Measurements from ENCODE around the gene XRCC1. TPM values are rescaled to one million over a fixed set of nuclear protein-coding genes. Genes with fewer than 3 reads are reported as not detected.
A peak's percentile ranks its signal among the peaks of the same experiment; 100 is the strongest.
"Not testable (repeated sequence)": the region's sequence is repeated elsewhere in the genome, so short reads cannot be mapped to it uniquely, and the experiment has no call there.

The XRCC1 gene
- total RNA-seq, 3 donors from 2014 or later, result 21.0 to 24.2 (median 23.1) TPM

DNA sequence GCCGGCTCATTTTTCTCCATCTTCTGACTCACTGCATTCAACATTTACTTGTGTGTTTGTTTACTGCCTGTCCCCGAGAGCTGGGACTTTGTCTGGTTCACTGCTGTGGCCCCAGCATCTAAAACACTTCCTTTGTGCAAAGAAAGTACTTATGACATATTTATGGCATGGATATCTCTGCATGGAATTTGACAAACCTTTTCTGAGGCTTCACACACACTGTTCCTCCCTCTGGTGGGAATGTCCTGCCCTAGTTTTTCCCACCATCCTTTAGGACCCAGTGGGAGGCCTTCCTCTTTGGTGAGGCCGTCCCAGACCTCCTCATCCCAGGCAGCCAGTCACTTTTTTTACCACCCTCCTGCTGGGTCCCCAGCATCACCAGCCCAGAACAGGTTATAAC lies 35.2 kb upstream of the XRCC1 start:
- peaks cover 17% of the 10 kb centered on the region for H3K36me3 Mint-ChIP-seq (ENCODE audit: insufficient read depth)
- H3K9me3 Mint-ChIP-seq, result no peaks in the 10 kb centered on the region
- H3K4me3 Mint-ChIP-seq, result no peak overlapping the region
- peaks cover 9% of the 10 kb centered on the region for H3K4me1 Mint-ChIP-seq (ENCODE audit: low read depth)
- no peaks in the 10 kb centered on the region for H3K27me3 Mint-ChIP-seq (ENCODE audit: low read depth)
- ATAC-seq (no peak), DNase-seq (no peak)

DNA sequence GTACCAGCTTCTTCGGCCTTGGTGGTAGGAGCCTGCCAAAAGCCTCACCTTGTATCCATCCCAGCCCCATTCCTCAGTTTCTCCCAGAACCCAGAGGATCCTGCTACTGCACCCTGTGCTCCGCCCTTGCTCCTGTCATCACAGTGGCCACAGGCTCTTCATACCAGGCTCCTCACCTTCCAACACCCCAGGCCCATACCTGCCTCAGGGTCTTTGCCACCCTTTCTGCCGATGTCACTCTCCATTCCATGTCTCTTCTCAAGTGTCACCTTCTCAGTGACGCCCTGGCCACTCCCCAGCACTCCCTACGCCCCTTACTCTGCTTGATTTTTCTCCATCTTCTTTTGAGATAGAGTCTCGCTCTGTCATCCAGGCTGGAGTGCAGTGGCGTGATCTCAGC lies 34.5 kb upstream of the XRCC1 start:
- Mint-ChIP-seq H3K9me3 (no peaks in the 10 kb centered on the region), H3K4me1 (ENCODE audit: low read depth) (peaks cover 9% of the 10 kb centered on the region), H3K36me3 (ENCODE audit: insufficient read depth) (peaks cover 17% of the 10 kb centered on the region), H3K27me3 (ENCODE audit: low read depth) (no peaks in the 10 kb centered on the region), H3K4me3 (no peak overlapping the region)
- ATAC-seq (no peak), DNase-seq (no peak)

DNA sequence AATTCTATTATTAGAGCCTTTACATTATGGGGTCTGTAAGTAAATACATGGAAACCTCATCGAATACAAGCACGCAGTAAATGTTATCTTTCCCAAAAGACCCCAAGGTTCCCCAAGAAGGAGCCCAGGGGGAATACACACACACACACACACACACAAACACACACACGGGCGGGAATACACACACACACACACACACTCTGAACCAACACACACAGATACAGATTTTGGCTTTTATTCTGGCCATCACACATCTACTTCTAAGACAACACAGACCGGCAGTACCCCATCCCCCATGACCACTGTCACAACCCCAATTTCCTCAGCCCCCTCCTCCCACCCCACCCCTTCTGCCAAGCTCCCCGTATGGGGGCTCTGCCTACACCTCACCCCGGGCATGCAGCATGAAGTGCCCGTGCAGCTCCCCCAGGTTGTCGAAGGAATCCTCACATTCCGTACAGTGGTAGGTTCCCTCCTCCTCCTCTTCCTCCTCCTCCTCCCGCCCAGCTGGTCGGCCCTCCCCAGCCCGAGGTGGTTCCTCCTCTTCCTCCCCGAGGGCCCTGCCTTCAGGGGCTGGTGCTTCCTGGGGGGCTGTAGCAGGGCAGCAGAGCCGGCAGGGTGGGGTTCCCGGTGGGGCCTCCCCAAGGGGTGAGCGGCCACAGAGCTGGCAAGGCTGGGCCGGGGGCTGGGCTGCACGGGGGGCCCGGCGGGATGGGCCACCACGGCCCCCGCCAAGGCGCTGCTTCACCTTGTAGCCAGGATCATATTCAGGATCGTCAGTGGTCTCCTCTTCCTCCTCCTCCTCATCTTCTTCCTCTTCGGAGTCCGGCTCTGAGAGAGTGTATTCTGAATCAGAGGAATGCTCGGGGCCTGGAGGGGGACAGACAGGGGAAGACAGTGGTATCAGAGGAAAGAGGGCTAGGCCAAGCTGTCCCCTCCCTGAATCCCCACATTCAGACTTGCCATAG lies 32.2 kb upstream of the XRCC1 start:
- ATAC-seq (no peak), DNase-seq (no peak)
- Mint-ChIP-seq H3K9me3 (no peaks in the 10 kb centered on the region), H3K4me3 (no peak overlapping the region), H3K36me3 (ENCODE audit: insufficient read depth) (peaks cover 12% of the 10 kb centered on the region), H3K4me1 (ENCODE audit: low read depth) (peaks cover 8% of the 10 kb centered on the region), H3K27me3 (ENCODE audit: low read depth) (no peaks in the 10 kb centered on the region)

DNA sequence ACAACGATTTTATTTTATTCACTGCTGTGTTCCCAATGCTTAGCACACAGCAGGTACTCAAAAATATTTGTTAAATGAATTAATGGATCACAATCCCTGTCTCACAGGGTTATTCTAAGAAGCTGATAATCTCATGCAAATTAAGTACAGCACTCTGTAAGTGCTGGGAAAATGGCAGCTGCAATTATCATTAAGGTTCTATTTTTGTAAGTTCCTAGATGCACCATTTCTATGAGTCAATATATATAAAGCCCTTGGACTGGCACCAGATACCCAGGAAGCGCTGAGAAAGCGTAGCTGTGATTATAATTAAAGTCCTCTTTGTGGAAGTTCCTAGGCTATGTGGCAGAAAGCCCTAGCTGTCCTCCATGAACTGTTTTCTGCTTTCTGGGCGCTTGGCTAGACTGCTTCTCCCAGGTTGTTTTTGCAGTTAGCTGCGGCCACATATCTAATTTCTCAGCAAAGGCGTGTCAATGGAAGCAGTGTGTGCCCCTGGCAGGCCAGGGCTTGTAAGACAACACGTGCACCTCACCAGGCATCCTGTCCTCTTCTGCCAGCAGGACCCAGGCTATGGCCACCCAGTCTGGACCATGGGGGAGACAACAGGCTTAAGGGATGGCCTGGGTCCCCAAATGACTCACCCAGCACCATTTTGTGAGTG lies 31.4 kb upstream of the XRCC1 start:
- no peaks in the 10 kb centered on the region for H3K9me3 Mint-ChIP-seq
- H3K27me3 Mint-ChIP-seq (ENCODE audit: low read depth), result no peaks in the 10 kb centered on the region
- no peak overlapping the region for H3K4me3 Mint-ChIP-seq
- ATAC-seq (no peak), DNase-seq (no peak)
- H3K36me3 Mint-ChIP-seq (ENCODE audit: insufficient read depth), result peaks cover 8% of the 10 kb centered on the region
- H3K4me1 Mint-ChIP-seq (ENCODE audit: low read depth), result peaks cover 5% of the 10 kb centered on the region

DNA sequence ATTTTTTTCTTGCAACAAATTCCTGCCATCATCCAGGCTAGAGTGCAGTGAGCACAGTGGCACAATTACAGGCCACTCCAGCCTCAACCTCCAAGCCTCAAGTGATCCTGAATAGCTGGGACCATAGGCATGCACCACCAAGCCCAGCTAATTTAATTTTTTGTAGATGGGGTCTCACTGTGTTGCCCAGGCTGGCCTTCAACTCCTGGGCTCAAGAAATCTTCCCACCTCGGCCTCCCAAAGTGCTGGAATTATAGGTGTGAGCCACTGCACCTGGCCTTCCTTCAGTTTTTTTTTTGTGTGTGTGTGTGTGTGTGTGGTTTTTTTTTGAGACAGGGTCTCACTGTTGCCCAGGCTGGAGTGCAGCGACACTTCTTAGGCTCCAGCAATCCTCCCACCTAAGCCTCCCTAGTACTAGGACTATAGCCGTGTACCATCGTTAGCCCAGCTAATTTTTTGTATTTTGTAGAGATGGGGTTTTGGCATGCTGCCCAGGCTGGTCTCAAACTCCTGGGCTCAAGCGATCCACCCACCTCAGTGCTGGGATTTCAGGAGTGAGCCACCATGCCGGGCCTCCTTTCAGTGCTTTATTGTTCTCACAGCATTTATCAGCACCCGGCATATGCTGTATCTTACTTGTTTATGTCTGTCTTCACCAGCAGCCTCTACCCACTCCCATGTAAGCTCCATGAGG lies 30.7 kb upstream of the XRCC1 start:
- ATAC-seq (no peak), DNase-seq (no peak)
- peaks cover 10% of the 10 kb centered on the region for H3K36me3 Mint-ChIP-seq (ENCODE audit: insufficient read depth)
- no peaks in the 10 kb centered on the region for H3K27me3 Mint-ChIP-seq (ENCODE audit: low read depth)
- no peaks in the 10 kb centered on the region for H3K9me3 Mint-ChIP-seq
- no peak overlapping the region for H3K4me3 Mint-ChIP-seq
- H3K4me1 Mint-ChIP-seq (ENCODE audit: low read depth), result peaks cover 5% of the 10 kb centered on the region

DNA sequence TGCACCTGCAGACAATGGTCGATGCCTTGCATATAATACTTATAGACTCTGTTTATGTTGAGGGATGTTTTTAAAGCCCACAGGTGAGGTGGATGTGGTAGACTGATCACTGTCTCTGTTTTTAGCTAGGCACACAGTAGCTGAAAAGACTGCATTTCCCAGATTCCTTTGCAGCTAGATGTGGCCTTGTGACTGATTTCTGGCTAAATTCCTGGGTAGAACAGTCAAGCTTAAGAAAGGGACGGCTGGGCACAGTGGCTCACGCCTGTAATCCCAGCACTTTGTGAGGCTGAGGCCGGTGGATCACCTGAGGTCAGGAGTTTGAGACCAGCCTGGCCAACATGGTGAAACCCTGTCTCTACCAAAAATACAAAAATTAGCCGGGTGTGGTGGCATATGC lies 25.0 kb upstream of the XRCC1 start:
- H3K27me3 Mint-ChIP-seq (ENCODE audit: low read depth); H3K9me3 Mint-ChIP-seq; ATAC-seq; H3K4me3 Mint-ChIP-seq; H3K36me3 Mint-ChIP-seq (ENCODE audit: insufficient read depth); DNase-seq: not testable (repeated sequence)
- peaks cover 24% of the 10 kb centered on the region for H3K4me1 Mint-ChIP-seq (ENCODE audit: low read depth)

DNA sequence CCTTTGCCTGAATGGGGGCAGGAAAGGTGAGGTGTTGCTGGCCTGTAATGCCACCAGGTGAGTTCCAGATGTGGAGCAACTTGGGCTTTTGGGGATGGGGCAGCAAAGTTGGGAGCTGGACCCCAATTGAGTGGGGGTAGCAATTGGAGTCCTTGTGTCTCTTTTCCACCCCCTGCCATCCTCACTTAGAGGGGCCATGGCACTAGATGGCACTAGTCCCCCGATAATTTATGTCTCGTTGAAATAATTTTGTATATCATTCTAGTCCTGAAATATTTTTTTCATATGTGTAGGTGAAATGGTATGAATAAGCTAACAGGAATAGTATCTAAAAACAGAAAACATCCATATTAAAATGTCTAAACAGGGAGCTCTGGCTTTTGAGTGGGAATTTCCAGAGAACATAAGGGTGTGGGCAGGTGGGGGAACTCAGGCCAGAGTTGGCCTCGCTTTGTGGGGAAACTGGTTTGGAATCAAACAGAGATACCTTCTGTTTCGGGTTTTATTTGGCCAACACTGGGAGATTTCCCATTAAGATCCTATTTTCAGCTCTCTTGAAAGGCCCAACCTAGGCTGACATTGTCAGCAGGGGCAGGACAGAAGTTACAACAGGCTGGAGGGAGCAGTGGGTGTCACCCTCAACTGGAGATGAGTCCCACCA lies 24.4 kb upstream of the XRCC1 start:
- Mint-ChIP-seq H3K4me3 (no peak overlapping the region), H3K36me3 (ENCODE audit: insufficient read depth) (peaks cover 3% of the 10 kb centered on the region), H3K9me3 (no peaks in the 10 kb centered on the region), H3K27me3 (ENCODE audit: low read depth) (no peaks in the 10 kb centered on the region), H3K4me1 (ENCODE audit: low read depth) (peaks cover 26% of the 10 kb centered on the region)
- ATAC-seq, result no peak
- no peak for DNase-seq

DNA sequence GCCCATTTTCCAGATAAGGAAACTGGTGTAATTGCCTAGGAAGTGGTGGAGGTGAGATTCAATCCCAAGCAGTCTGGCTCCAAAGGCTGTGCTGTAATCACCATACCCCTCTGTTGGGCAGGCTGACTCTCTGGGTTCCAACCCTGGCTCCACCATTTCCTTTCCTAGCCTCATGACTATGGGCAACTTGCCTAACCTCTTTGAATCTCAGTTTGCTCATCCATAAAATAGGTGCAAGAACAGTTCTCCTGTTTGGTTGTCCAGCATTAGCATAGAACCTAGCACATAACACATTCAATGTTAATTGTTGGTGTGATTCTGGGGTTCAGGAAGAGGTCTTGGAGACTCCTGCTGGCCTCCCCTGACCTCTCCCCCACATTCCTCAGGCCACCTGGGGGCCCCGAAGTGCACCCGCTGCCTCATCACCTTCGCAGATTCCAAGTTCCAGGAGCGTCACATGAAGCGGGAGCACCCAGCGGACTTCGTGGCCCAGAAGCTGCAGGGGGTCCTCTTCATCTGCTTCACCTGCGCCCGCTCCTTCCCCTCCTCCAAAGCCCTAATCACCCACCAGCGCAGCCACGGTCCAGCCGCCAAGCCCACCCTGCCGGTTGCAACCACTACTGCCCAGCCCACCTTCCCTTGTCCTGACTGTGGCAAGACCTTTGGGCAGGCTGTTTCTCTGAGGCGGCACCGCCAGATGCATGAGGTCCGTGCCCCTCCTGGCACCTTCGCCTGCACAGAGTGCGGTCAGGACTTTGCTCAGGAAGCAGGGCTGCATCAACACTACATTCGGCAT lies 23.3 kb upstream of the XRCC1 start:
- Mint-ChIP-seq H3K9me3 (no peaks in the 10 kb centered on the region), H3K4me1 (ENCODE audit: low read depth) (peaks cover 29% of the 10 kb centered on the region), H3K36me3 (ENCODE audit: insufficient read depth) (peaks cover 7% of the 10 kb centered on the region), H3K27me3 (ENCODE audit: low read depth) (no peaks in the 10 kb centered on the region), H3K4me3 (no peak overlapping the region)
- ATAC-seq, result no peak
- no peak for DNase-seq

DNA sequence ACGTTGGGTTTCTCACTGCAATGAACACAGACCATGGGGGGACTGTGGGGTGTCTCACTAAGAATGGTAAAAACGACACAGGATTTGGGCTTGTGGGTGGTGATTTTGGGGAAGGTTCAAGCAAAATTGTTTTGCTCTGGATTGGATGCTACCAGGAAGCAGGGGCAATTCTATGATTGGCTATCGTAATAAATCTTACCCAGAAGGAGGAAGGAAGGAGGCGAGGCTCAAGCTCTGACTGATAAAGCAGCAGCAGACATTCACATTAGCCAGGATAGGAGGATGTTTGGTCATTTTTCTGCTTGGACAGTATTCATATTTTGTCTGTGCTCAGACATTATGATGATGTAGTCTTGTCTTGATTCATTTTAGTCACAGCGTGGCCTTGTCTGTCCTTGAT lies 22.5 kb upstream of the XRCC1 start:
- Mint-ChIP-seq H3K4me1 (ENCODE audit: low read depth) (peaks cover 34% of the 10 kb centered on the region), H3K9me3 (no peaks in the 10 kb centered on the region), H3K27me3 (ENCODE audit: low read depth) (no peaks in the 10 kb centered on the region), H3K4me3 (peak overlapping the region; percentile 99), H3K36me3 (ENCODE audit: insufficient read depth) (peaks cover 11% of the 10 kb centered on the region)
- no peak for DNase-seq
- no peak for ATAC-seq

DNA sequence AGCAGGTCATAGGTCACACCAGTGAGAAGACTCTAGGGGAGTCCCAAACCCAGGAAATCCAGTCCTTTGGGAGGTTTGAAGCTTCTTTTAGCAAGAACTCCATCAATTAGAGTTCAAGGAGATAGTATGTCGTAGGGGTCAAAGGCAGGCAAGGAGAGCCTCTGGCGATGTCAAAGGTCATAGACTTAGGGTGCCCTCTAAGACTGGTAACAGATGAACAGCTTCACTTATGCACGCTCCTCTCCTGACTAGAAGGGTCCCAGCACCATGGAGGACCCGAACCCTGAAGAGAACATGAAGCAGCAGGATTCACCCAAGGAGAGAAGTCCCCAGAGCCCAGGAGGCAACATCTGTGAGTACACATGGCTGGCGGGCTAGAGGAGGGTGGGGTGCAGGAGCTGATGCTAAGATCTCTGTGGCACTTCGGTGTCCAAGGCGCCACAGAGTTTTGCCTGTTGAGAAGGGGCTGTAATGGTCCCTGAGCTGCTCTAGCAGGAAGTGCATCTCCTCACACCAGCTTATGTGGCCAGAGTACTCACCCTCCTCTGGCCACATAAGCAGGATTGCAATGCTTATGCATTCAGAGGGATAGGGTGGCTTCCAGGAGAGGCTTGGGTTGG lies 21.6 kb upstream of the XRCC1 start:
- DNase-seq (no peak), ATAC-seq (no peak)
- peaks cover 34% of the 10 kb centered on the region for H3K4me1 Mint-ChIP-seq (ENCODE audit: low read depth)
- no peaks in the 10 kb centered on the region for H3K27me3 Mint-ChIP-seq (ENCODE audit: low read depth)
- H3K9me3 Mint-ChIP-seq, result no peaks in the 10 kb centered on the region
- H3K36me3 Mint-ChIP-seq (ENCODE audit: insufficient read depth), result peaks cover 15% of the 10 kb centered on the region
- peak overlapping the region; percentile 99 for H3K4me3 Mint-ChIP-seq

DNA sequence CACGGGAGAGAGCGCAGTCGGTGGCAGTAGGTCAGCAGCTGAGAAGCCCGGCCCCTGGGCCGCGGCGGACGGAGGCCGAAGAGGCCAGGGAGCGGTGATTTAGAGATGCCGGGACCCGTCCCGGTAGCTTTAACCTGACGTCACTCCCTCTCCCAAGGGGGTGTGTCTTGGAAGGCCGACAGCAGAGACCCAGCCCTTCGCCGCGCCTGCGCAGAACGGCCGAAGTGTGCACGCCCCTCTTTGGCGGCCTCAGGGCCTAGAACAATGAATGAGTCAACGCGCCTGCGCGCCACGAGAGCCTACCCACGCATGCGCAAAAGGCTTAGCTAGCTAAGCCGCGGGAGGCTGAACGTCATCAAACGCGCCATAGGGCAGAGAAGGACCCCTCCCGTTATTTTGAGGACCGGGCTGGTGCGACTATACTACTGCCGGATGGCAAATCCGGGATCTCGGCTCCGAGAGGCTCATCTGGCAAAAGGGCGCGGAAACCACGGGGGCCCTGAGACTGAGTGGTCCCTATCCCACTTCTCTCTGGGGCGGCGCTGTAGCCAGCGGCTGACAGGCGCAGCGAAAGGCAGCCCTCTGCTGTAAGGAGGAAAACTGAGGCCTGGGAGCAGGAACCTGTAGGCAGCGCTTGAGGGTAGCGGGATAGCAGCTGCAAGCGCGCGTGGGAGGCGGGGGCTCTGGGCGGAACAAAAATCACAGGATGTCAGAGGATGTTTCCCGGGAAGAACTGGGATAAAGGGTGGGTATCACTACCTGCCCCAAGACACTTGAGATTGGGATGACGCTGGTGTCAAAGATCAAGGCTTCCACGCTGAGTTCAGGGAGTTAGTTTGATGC lies 20.9 kb upstream of the XRCC1 start, which contains the start of the genes IRGQ and ZNF576:
Gene IRGQ (minus strand): TSS at position 136 of the 843 bp plus-strand sequence. CDS start 796 bp downstream, outside the sequence.
Gene ZNF576 (plus strand): TSS at position 597 of the 843 bp plus-strand sequence. CDS start 514 bp downstream, outside the sequence.
- H3K27me3 Mint-ChIP-seq (ENCODE audit: low read depth), result no peaks in the 10 kb centered on the region
- peak; percentile 100 for DNase-seq
- peak; percentile 84 for ATAC-seq
- peaks cover 12% of the 10 kb centered on the region for H3K36me3 Mint-ChIP-seq (ENCODE audit: insufficient read depth)
- peak within 1 kb of the TSS; percentile 99 for H3K4me3 Mint-ChIP-seq
- no peaks in the 10 kb centered on the region for H3K9me3 Mint-ChIP-seq
- peaks cover 34% of the 10 kb centered on the region for H3K4me1 Mint-ChIP-seq (ENCODE audit: low read depth)

DNA sequence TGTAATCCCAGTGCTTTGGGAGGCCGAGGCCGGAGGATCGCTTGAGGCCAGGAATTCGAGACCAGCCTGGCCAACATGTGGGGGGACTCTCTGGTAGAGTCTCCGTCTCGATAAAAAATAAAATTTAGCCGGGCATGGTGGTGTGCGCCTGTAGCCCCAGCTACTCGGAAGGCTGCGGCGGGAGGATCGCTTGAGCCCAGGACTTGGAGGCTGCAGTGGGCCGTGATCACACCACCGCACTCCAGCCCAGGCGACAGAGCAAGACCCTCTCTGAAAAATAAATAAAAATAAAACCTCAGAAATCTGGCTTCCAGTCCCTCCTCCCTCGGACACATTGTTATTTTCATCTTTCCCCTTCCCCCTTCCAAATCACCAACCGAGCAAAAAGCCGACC lies 20.3 kb upstream of the XRCC1 start:
- ATAC-seq (peak; percentile 18 to 19), DNase-seq (no peak)
- Mint-ChIP-seq H3K36me3 (ENCODE audit: insufficient read depth) (peaks cover 16% of the 10 kb centered on the region), H3K4me1 (ENCODE audit: low read depth) (peaks cover 34% of the 10 kb centered on the region), H3K27me3 (ENCODE audit: low read depth) (no peaks in the 10 kb centered on the region), H3K4me3 (peak overlapping the region; percentile 99), H3K9me3 (no peaks in the 10 kb centered on the region)
